ENCODE results near the gene ADAM22.

Gene ADAM22

GRCh38 chr7:88015309-88015708 is 81.3 kb downstream of the ADAM22 start:
- no peak overlapping the region for H3K4me3 ChIP-seq (replicated peaks; ENCODE audit: low read depth, low read length)
- no peak for DNase-seq (ENCODE audit: low read depth)
- TF ChIP-seq CTCF (IDR thresholded peaks at IDR 0.05; ENCODE audit: low read length, missing control alignments) = no peak

DNA sequence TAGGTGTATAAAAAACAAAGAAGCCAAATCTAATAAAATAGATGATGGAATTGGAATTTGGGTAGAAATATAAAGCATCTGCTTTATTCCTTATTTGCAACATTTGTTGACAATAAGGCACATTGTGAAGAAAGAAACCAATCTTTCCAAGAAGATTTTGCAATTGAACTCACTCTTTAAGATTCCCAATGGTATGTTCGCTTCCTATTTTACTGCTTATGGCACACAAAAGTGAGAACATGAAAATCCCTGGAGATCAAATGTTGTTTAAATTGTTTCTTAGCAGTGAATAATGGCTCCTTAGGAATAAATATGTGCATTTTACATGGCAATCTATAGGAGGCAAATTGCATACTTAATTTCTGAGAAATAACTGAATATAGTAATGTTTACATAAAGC is 84.5 kb downstream of the ADAM22 start:
- no peak overlapping the region for H3K4me3 ChIP-seq (replicated peaks; ENCODE audit: low read depth, low read length)
- no peak for TF ChIP-seq CTCF (IDR thresholded peaks at IDR 0.05; ENCODE audit: low read length, missing control alignments)

GRCh38 chr7:88020953-88021665 is 87.1 kb downstream of the ADAM22 start:
- DNase-seq (ENCODE audit: low read depth) = peak; percentile 14
- TF ChIP-seq CTCF (IDR thresholded peaks at IDR 0.05; ENCODE audit: low read length, missing control alignments) = no peak
- H3K4me3 ChIP-seq (replicated peaks; ENCODE audit: low read depth, low read length) = no peak overlapping the region

More for the DNA sequence above, 84.5 kb downstream of the ADAM22 start:
- DNase-seq (ENCODE audit: low read depth) = no peak

GRCh38 chr7:88027724-88028123 is 93.7 kb downstream of the ADAM22 start:
- H3K4me3 ChIP-seq (replicated peaks; ENCODE audit: low read depth, low read length) = no peak overlapping the region
- DNase-seq (ENCODE audit: low read depth) = no peak
- no peak for TF ChIP-seq CTCF (IDR thresholded peaks at IDR 0.05; ENCODE audit: low read length, missing control alignments)

DNA sequence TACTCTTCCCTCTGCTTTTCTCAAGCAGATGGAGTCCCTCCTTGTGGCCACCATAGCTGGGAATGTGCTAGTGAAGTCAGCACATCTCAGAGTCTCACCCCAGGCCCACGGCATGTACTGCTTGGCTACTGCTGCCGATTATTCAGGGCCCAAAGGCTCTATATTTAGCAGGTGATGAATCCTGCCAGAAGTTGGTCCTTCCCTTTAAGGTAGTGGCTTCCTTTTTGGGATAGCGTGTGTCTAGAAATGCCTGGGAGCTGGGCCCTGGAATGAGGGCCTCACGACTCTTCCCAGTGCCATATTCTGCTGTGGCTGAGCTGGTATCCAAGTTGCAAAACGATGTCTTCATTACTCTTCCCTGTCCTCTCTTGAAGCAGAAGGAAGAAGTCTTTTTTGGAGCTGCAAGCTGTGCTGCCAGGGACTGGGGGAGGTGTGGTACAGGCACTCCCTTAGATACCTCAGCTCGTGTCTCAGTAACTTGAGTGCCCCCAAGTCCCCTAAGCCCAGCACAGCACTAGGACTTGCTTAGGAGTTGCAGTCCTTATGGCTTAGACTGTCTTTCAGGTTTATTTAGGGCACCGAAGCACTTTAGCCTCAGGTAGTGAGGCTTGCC is 100.1 kb downstream of the ADAM22 start:
- no peak for DNase-seq (ENCODE audit: low read depth)
- no peak for TF ChIP-seq CTCF (IDR thresholded peaks at IDR 0.05; ENCODE audit: low read length, missing control alignments)
- no peak overlapping the region for H3K4me3 ChIP-seq (replicated peaks; ENCODE audit: low read depth, low read length)

DNA sequence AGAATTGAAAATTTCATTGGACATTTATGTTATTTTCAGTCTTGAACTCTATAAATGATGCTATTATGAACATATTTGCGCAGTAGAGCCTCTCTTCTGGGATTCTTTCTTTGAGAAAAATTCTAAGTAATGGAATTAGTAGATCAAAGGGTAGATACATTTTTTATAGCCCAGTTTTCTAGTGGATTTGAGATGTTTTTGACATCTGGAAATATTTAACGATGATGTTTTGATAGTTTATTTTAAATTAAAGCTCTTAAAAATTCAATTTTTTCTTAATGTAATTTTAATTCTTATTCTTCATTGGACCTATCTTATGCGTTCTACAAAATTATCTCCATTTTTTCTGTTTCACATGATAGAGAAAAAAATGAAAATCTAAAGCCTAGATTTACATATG is 103.0 kb downstream of the ADAM22 start:
- TF ChIP-seq CTCF (IDR thresholded peaks at IDR 0.05; ENCODE audit: low read length, missing control alignments) = no peak
- no peak for DNase-seq (ENCODE audit: low read depth)
- H3K4me3 ChIP-seq (replicated peaks; ENCODE audit: low read depth, low read length) = no peak overlapping the region

- no peak for TF ChIP-seq CTCF (IDR thresholded peaks at IDR 0.05; ENCODE audit: low read length, missing control alignments)
Measured at GRCh38 chr7:88040694-88041093, 106.6 kb downstream of the ADAM22 start.

More at GRCh38 chr7:88040694-88041093, 106.6 kb downstream of the ADAM22 start:
- no peak for DNase-seq (ENCODE audit: low read depth)
- no peak overlapping the region for H3K4me3 ChIP-seq (replicated peaks; ENCODE audit: low read depth, low read length)
